Measurements from ENCODE around the gene ACTRT2. TPM values are rescaled to one million over a fixed set of nuclear protein-coding genes. Genes with fewer than 3 reads are reported as not detected.
A peak's percentile ranks its signal among the peaks of the same experiment; 100 is the strongest.

ACTRT2 gene
- total RNA-seq, 2 experiments from 2014 or later, result not detected

- Mint-ChIP-seq H3K27ac (no peak overlapping the region), H3K4me1 (peaks cover 13% of the 10 kb centered on the region), H3K27me3 (no peaks in the 10 kb centered on the region), H3K9me3 (no peaks in the 10 kb centered on the region), H3K4me3 (no peak overlapping the region), H3K36me3 (ENCODE audit: low read depth) (no peaks in the 10 kb centered on the region)
- CTCF ChIA-PET, result no interaction called here
- DNase-seq, result peak; percentile 22
- POLR2A ChIA-PET, result no interaction called here
Measured at GRCh38 chr1:3033040-3033789, 11.9 kb downstream of the ACTRT2 start.

- ChIA-PET POLR2A (no interaction called here), CTCF (no interaction called here)
- no peak for DNase-seq
- Mint-ChIP-seq H3K27ac (no peak overlapping the region), H3K4me3 (no peak overlapping the region), H3K9me3 (no peaks in the 10 kb centered on the region), H3K36me3 (ENCODE audit: low read depth) (no peaks in the 10 kb centered on the region), H3K27me3 (no peaks in the 10 kb centered on the region), H3K4me1 (peaks cover 13% of the 10 kb centered on the region)
Measured at GRCh38 chr1:3033790-3034090, 12.5 kb downstream of the ACTRT2 start.

GRCh38 chr1:3034162-3034561, 12.9 kb downstream of the ACTRT2 start:
- ChIA-PET CTCF (no interaction called here), POLR2A (no interaction called here)
- no peaks in the 10 kb centered on the region for H3K36me3 Mint-ChIP-seq (ENCODE audit: low read depth)
- no peak overlapping the region for H3K4me3 Mint-ChIP-seq
- H3K27ac Mint-ChIP-seq, result no peak overlapping the region
- H3K4me1 Mint-ChIP-seq, result peaks cover 13% of the 10 kb centered on the region
- DNase-seq, result no peak
- H3K27me3 Mint-ChIP-seq, result no peaks in the 10 kb centered on the region
- no peaks in the 10 kb centered on the region for H3K9me3 Mint-ChIP-seq

- Mint-ChIP-seq H3K27me3 (no peaks in the 10 kb centered on the region), H3K27ac (no peak overlapping the region), H3K4me3 (no peak overlapping the region), H3K9me3 (no peaks in the 10 kb centered on the region), H3K36me3 (ENCODE audit: low read depth) (no peaks in the 10 kb centered on the region), H3K4me1 (peaks cover 13% of the 10 kb centered on the region)
- no peak for DNase-seq
- ChIA-PET CTCF (no interaction called here), POLR2A (no interaction called here)
Measured at GRCh38 chr1:3034728-3035562, 13.7 kb downstream of the ACTRT2 start.

- H3K4me3 Mint-ChIP-seq, result no peak overlapping the region
- no peaks in the 10 kb centered on the region for H3K36me3 Mint-ChIP-seq (ENCODE audit: low read depth)
- no peaks in the 10 kb centered on the region for H3K9me3 Mint-ChIP-seq
- no peak overlapping the region for H3K27ac Mint-ChIP-seq
- peaks cover 13% of the 10 kb centered on the region for H3K4me1 Mint-ChIP-seq
- POLR2A ChIA-PET, result no interaction called here
- CTCF ChIA-PET, result no interaction called here
- DNase-seq, result no peak
- no peaks in the 10 kb centered on the region for H3K27me3 Mint-ChIP-seq
Measured at GRCh38 chr1:3035563-3036446, 14.5 kb downstream of the ACTRT2 start.

GRCh38 chr1:3036447-3037280, 15.4 kb downstream of the ACTRT2 start:
- H3K27ac Mint-ChIP-seq, result no peak overlapping the region

GRCh38 chr1:3037281-3038040, 16.2 kb downstream of the ACTRT2 start:
- Mint-ChIP-seq H3K9me3 (no peaks in the 10 kb centered on the region), H3K36me3 (ENCODE audit: low read depth) (no peaks in the 10 kb centered on the region), H3K4me1 (peaks cover 10% of the 10 kb centered on the region), H3K27ac (no peak overlapping the region), H3K4me3 (no peak overlapping the region), H3K27me3 (no peaks in the 10 kb centered on the region)
- ChIA-PET POLR2A (no interaction called here), CTCF (no interaction called here)
- no peak for DNase-seq

More at GRCh38 chr1:3036447-3037280, 15.4 kb downstream of the ACTRT2 start:
- no peak overlapping the region for H3K4me3 Mint-ChIP-seq
- no peaks in the 10 kb centered on the region for H3K36me3 Mint-ChIP-seq (ENCODE audit: low read depth)
- POLR2A ChIA-PET, result no interaction called here
- H3K4me1 Mint-ChIP-seq, result peaks cover 13% of the 10 kb centered on the region
- no peaks in the 10 kb centered on the region for H3K27me3 Mint-ChIP-seq
- H3K9me3 Mint-ChIP-seq, result no peaks in the 10 kb centered on the region
- CTCF ChIA-PET, result no interaction called here
- no peak for DNase-seq

GRCh38 chr1:3038113-3038551, 16.9 kb downstream of the ACTRT2 start:
- DNase-seq, result no peak
- Mint-ChIP-seq H3K36me3 (ENCODE audit: low read depth) (no peaks in the 10 kb centered on the region), H3K4me3 (no peak overlapping the region), H3K27ac (no peak overlapping the region), H3K27me3 (no peaks in the 10 kb centered on the region), H3K9me3 (no peaks in the 10 kb centered on the region), H3K4me1 (peaks cover 6% of the 10 kb centered on the region)
- ChIA-PET CTCF (no interaction called here), POLR2A (no interaction called here)

GRCh38 chr1:3038571-3039181, 17.4 kb downstream of the ACTRT2 start:
- Mint-ChIP-seq H3K4me3 (no peak overlapping the region), H3K9me3 (no peaks in the 10 kb centered on the region), H3K27ac (no peak overlapping the region), H3K36me3 (ENCODE audit: low read depth) (no peaks in the 10 kb centered on the region), H3K27me3 (no peaks in the 10 kb centered on the region), H3K4me1 (peaks cover under 1% of the 10 kb centered on the region)
- ChIA-PET CTCF (no interaction called here), POLR2A (no interaction called here)
- DNase-seq, result no peak

- no peak overlapping the region for H3K4me3 Mint-ChIP-seq
- H3K4me1 Mint-ChIP-seq, result no peaks in the 10 kb centered on the region
- H3K36me3 Mint-ChIP-seq (ENCODE audit: low read depth), result no peaks in the 10 kb centered on the region
- H3K9me3 Mint-ChIP-seq, result no peaks in the 10 kb centered on the region
- no peak overlapping the region for H3K27ac Mint-ChIP-seq
- POLR2A ChIA-PET, result no interaction called here
- H3K27me3 Mint-ChIP-seq, result no peaks in the 10 kb centered on the region
- no peak for DNase-seq
- CTCF ChIA-PET, result no interaction called here
Measured at GRCh38 chr1:3040004-3040403, 18.7 kb downstream of the ACTRT2 start.

- Mint-ChIP-seq H3K27me3 (peaks cover 4% of the 10 kb centered on the region), H3K27ac (no peak overlapping the region), H3K36me3 (ENCODE audit: low read depth) (no peaks in the 10 kb centered on the region), H3K4me1 (no peaks in the 10 kb centered on the region), H3K4me3 (no peak overlapping the region), H3K9me3 (no peaks in the 10 kb centered on the region)
- no peak for DNase-seq
- POLR2A ChIA-PET, result no interaction called here
- CTCF ChIA-PET, result no interaction called here
Measured at GRCh38 chr1:3042481-3042880, 21.2 kb downstream of the ACTRT2 start.

- Mint-ChIP-seq H3K4me1 (no peaks in the 10 kb centered on the region), H3K4me3 (no peak overlapping the region), H3K36me3 (ENCODE audit: low read depth) (no peaks in the 10 kb centered on the region), H3K27me3 (peaks cover 4% of the 10 kb centered on the region), H3K27ac (no peak overlapping the region), H3K9me3 (peaks cover 4% of the 10 kb centered on the region)
- CTCF ChIA-PET, result no interaction called here
- POLR2A ChIA-PET, result no interaction called here
- DNase-seq, result no peak
Measured at GRCh38 chr1:3049164-3049563, 27.9 kb downstream of the ACTRT2 start.
